NB4 (cell line): ENCODE results near the gene NGEF.

Experiments
- DNase-seq: peaks from one replicate; pipeline ENCODE4 v3.0.0; 2010; ENCODE audit warnings: low read depth
- H3K4me3 ChIP-seq: one replicate; pipeline ENCODE4 v1.5.1; 2011; ENCODE audit warnings: mild to moderate bottlenecking, low read depth, low read length, moderate library complexity
- MYC ChIP-seq: IDR thresholded peaks from 2 replicates; pipeline ENCODE4 v1.6.1; 2011; ENCODE audit warnings: low read depth, low read length
- POLR2A ChIP-seq: IDR thresholded peaks from 2 replicates; pipeline ENCODE4 v1.6.1; 2011; ENCODE audit warnings: mild to moderate bottlenecking; ENCODE audit not compliant: insufficient read length; ENCODE audit errors: extremely low read depth
- TF ChIP-seq, protein P1 (sequence below): IDR thresholded peaks from 2 replicates; pipeline ENCODE4 v1.6.1; 2011; ENCODE audit warnings: low read depth, low read length
- TF ChIP-seq, protein P2 (sequence below): IDR thresholded peaks from one replicate; pipeline ENCODE4 v1.5.1; 2012; ENCODE audit warnings: low read depth, low read length

NGEF gene

DNA sequence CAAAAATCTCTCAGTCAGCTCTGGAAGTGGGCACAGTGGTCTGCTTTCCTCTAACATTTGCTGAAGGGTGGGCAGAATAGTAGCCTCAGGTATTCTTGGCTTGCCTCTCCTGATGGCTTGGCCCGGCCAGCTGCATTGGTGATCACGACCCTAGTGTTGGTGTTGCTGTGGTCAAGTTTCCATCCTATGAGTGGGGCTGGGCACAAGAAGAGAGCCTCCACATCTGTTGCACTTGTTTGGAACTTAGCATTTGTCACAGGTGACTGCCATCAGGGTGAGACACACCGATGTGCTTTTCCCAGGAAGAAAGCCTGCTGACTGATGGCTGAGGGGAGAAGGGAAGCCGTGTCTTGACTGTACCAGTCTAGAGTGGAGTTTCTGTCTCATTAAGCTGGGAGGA is 176.1 kb downstream of the NGEF start:
- H3K4me3 ChIP-seq = no peak overlapping the region
- DNase-seq = no peak
- no peak for TF ChIP-seq MYC
- TF ChIP-seq POLR2A = no peak
- TF ChIP-seq, protein P1, sequence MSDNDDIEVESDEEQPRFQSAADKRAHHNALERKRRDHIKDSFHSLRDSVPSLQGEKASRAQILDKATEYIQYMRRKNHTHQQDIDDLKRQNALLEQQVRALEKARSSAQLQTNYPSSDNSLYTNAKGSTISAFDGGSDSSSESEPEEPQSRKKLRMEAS = no peak
- TF ChIP-seq, protein P2, sequence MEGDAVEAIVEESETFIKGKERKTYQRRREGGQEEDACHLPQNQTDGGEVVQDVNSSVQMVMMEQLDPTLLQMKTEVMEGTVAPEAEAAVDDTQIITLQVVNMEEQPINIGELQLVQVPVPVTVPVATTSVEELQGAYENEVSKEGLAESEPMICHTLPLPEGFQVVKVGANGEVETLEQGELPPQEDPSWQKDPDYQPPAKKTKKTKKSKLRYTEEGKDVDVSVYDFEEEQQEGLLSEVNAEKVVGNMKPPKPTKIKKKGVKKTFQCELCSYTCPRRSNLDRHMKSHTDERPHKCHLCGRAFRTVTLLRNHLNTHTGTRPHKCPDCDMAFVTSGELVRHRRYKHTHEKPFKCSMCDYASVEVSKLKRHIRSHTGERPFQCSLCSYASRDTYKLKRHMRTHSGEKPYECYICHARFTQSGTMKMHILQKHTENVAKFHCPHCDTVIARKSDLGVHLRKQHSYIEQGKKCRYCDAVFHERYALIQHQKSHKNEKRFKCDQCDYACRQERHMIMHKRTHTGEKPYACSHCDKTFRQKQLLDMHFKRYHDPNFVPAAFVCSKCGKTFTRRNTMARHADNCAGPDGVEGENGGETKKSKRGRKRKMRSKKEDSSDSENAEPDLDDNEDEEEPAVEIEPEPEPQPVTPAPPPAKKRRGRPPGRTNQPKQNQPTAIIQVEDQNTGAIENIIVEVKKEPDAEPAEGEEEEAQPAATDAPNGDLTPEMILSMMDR = no peak

DNA sequence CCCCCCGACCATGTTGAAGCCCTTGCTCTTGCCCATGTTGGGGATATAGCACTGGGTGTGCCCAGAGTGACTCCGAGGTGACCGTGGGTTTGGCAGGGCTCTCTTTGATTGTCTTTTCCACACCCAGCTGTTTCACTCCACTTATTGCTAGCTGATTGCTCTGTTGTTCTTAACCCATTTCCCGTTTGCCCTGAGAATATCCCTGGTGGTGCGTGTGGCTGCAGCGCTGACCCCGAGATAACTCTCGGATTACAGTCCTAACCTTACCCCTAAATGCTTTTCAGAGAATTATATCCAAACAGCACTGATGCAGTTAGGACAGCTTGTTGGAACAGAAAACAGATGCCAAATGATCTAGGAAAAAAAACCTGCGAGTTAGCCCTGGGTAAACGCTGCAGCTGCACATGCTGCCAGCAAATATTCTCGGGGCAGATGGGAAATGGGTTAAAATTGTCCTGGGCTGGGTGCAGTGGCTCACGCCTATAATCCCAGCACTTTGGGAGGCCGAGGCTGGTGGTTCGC is 177.3 kb downstream of the NGEF start:
- TF ChIP-seq, protein P1 = no peak
- TF ChIP-seq, protein P2 = no peak
- TF ChIP-seq MYC (no peak), POLR2A (no peak)
- no peak for DNase-seq
- H3K4me3 ChIP-seq = no peak overlapping the region

DNA sequence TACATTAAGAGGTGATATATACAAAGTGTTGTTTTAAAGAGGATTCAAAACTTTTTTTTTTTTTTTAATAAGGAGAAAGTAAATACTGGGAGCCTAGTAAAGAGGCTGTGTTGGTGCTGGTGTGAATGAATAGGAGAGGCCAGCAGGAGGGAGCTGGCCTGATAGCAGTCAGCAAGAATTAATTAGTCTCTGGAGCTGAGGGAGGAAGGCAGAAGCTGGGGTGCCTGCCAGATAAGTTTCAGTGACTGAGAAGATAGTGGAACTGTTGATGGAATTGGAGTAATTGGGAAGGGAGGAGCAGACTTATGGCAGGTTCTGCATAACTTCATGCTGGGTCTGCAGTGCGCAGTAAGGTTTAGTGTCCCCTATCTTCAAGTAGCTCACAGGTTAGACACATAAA is 179.2 kb downstream of the NGEF start:
- no peak for DNase-seq
- no peak overlapping the region for H3K4me3 ChIP-seq
- TF ChIP-seq POLR2A = no peak
- TF ChIP-seq, protein P2 = no peak
- no peak for TF ChIP-seq MYC
- TF ChIP-seq, protein P1 = no peak

DNA sequence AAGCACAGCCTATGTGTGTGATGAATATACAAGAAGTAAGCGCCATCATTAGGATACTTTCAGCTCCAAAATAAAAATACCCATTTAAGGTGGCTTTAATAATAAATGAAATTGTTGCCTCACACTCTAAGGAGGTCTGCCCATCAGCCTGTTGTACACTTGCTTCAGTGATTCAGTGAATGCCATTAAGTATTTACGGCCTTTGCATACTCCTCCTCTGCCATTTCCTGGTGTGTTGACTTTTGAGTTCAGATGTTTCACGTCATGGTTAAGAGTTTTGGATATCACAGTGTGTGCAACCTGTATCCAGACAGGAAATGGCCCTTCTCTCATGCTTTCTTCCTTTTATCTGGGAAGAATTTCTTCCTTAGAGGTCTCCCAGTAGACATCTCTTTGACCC is 181.6 kb downstream of the NGEF start:
- no peak for TF ChIP-seq POLR2A
- TF ChIP-seq, protein P2 = no peak
- TF ChIP-seq MYC = no peak
- TF ChIP-seq, protein P1 = no peak

DNA sequence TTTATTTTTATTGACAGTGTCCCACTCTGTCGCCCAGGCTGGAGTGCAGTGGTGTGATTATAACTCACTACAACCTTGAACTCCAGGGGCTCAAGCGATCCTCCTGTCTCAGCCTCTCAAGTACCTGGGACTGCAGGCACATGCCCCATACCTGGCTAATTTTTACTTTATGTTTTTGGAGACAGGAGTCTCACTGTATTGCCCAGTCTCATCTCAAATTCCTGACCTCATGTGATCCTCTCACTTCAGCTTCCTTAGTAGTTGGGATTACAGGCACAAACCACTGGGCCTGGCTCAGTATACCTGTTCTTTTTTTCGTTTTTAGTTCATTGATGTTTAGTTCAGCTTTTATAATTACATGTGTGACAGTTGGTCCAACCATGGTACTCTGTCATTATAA is 183.1 kb downstream of the NGEF start:
- DNase-seq = no peak
- TF ChIP-seq, protein P1 = no peak
- TF ChIP-seq, protein P2 = no peak
- TF ChIP-seq POLR2A = no peak
- TF ChIP-seq MYC = no peak
- H3K4me3 ChIP-seq = no peak overlapping the region

More for the DNA sequence above, 181.6 kb downstream of the NGEF start:
- H3K4me3 ChIP-seq = no peak overlapping the region
- no peak for DNase-seq
